IPS-15b (cell line): ENCODE results near the gene ZNRF3.

Source experiments
- H3K27me3 ChIP-seq: one replicate; pipeline ENCODE4 v1.6.1; 2013; ENCODE audit warnings: low read length; ENCODE audit not compliant: control insufficient read depth, insufficient read depth
- H3K36me3 ChIP-seq: one replicate; pipeline ENCODE4 v1.6.1; 2013; ENCODE audit warnings: low read length; ENCODE audit not compliant: control insufficient read depth, insufficient read depth
- H3K4me1 ChIP-seq: one replicate; pipeline ENCODE4 v1.6.1; 2013; ENCODE audit warnings: mild to moderate bottlenecking, low read length; ENCODE audit not compliant: control insufficient read depth, insufficient read depth
- H3K4me3 ChIP-seq: one replicate; pipeline ENCODE4 v1.5.1; 2013; ENCODE audit warnings: low read depth, low read length
- H3K9ac ChIP-seq: one replicate; pipeline ENCODE4 v1.6.1; 2013; ENCODE audit warnings: low read depth, mild to moderate bottlenecking, low read length
- H3K9me3 ChIP-seq: one replicate; pipeline ENCODE4 v1.6.1; 2013; ENCODE audit warnings: mild to moderate bottlenecking, low read length; ENCODE audit not compliant: control insufficient read depth, insufficient read depth

ZNRF3 gene

GRCh38 chr22:29040385-29041275, 157.3 kb downstream of the ZNRF3 start:
- no peaks in the 10 kb centered on the region for H3K9me3 ChIP-seq
- H3K4me3 ChIP-seq: no peak overlapping the region
- H3K4me1 ChIP-seq: peaks cover 3% of the 10 kb centered on the region
- H3K9ac ChIP-seq: no peak overlapping the region
- no peaks in the 10 kb centered on the region for H3K27me3 ChIP-seq
- peaks cover 7% of the 10 kb centered on the region for H3K36me3 ChIP-seq

DNA sequence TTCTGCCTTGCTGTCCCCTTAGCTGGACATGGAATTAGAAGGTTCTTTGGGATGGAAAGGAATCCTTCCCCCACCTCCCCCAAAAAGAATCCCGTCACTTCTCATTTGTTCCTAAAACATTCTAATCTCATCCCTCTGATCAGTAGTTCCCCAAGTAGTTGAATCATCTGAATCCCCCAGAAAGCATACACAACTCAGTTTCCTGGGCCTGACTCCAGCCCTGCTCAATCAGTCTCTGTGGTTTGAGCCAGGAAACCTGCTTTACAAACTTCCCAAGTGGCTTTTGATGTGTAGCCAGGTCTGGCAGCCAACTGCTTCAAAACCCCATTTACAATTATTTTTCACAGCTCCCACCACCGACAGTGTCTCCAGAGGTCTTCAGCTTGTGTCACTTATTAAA, 158.0 kb downstream of the ZNRF3 start:
- H3K9me3 ChIP-seq: no peaks in the 10 kb centered on the region
- H3K4me3 ChIP-seq: no peak overlapping the region
- no peak overlapping the region for H3K9ac ChIP-seq
- no peaks in the 10 kb centered on the region for H3K27me3 ChIP-seq
- peaks cover 7% of the 10 kb centered on the region for H3K36me3 ChIP-seq
- H3K4me1 ChIP-seq: peaks cover 3% of the 10 kb centered on the region

GRCh38 chr22:29043906-29044575, 160.7 kb downstream of the ZNRF3 start:
- Histone ChIP-seq H3K4me3 (no peak overlapping the region), H3K4me1 (peaks cover 3% of the 10 kb centered on the region), H3K9me3 (no peaks in the 10 kb centered on the region), H3K9ac (no peak overlapping the region), H3K27me3 (no peaks in the 10 kb centered on the region), H3K36me3 (peaks cover 20% of the 10 kb centered on the region)

DNA sequence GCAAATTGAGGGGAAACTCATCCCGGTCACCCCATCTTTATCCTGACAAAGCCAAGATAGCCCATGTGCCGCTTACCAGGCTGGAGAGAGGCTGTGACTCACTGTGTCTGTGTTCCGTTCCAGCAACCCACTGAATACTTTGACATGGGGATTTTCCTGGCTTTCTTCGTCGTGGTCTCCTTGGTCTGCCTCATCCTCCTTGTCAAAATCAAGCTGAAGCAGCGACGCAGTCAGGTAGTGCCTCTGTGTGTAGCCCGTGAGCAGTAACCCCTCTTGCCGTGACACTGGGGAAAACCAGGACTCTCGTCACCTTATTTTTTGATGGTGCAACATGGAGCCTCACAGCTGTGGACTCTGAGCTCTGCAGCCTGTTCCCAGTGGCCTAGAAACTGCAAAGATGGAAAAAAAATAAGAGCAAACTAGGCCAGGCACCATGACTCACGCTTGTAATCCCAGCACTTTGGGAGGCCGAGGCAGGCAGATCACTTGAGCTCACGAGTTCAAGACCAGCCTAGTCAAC, 161.3 kb downstream of the ZNRF3 start:
- Histone ChIP-seq H3K4me3 (no peak overlapping the region), H3K9ac (no peak overlapping the region), H3K27me3 (no peaks in the 10 kb centered on the region), H3K36me3 (peaks cover 27% of the 10 kb centered on the region), H3K4me1 (peaks cover 3% of the 10 kb centered on the region), H3K9me3 (no peaks in the 10 kb centered on the region)

GRCh38 chr22:29048822-29049654, 165.7 kb downstream of the ZNRF3 start:
- H3K4me3 ChIP-seq: no peak overlapping the region
- H3K4me1 ChIP-seq: peaks cover 10% of the 10 kb centered on the region
- no peaks in the 10 kb centered on the region for H3K27me3 ChIP-seq
- H3K36me3 ChIP-seq: peaks cover 44% of the 10 kb centered on the region
- H3K9ac ChIP-seq: no peak overlapping the region
- no peaks in the 10 kb centered on the region for H3K9me3 ChIP-seq

DNA sequence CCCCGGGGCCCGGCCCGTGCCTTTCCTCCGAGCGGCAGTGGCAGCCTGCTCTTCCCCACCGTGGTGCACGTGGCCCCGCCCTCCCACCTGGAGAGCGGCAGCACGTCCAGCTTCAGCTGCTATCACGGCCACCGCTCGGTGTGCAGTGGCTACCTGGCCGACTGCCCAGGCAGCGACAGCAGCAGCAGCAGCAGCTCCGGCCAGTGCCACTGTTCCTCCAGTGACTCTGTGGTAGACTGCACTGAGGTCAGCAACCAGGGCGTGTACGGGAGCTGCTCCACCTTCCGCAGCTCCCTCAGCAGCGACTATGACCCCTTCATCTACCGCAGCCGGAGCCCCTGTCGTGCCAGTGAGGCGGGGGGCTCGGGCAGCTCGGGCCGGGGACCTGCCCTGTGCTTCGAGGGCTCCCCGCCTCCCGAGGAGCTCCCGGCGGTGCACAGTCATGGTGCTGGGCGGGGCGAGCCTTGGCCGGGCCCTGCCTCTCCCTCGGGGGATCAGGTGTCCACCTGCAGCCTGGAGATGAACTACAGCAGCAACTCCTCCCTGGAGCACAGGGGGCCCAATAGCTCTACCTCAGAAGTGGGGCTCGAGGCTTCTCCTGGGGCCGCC, 166.4 kb downstream of the ZNRF3 start:
- H3K9ac ChIP-seq: no peak overlapping the region
- peaks cover 39% of the 10 kb centered on the region for H3K36me3 ChIP-seq
- no peaks in the 10 kb centered on the region for H3K9me3 ChIP-seq
- peaks cover 18% of the 10 kb centered on the region for H3K4me1 ChIP-seq
- H3K27me3 ChIP-seq: no peaks in the 10 kb centered on the region
- H3K4me3 ChIP-seq: no peak overlapping the region

DNA sequence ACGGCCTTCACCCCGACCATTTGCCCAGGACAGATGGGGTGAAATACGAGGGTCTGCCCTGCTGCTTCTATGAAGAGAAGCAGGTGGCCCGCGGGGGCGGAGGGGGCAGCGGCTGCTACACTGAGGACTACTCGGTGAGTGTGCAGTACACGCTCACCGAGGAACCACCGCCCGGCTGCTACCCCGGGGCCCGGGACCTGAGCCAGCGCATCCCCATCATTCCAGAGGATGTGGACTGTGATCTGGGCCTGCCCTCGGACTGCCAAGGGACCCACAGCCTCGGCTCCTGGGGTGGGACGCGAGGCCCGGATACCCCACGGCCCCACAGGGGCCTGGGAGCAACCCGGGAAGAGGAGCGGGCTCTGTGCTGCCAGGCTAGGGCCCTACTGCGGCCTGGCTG, 167.1 kb downstream of the ZNRF3 start:
- no peaks in the 10 kb centered on the region for H3K27me3 ChIP-seq
- peaks cover 22% of the 10 kb centered on the region for H3K4me1 ChIP-seq
- no peak overlapping the region for H3K4me3 ChIP-seq
- H3K9me3 ChIP-seq: no peaks in the 10 kb centered on the region
- H3K9ac ChIP-seq: no peak overlapping the region
- H3K36me3 ChIP-seq: peaks cover 36% of the 10 kb centered on the region

DNA sequence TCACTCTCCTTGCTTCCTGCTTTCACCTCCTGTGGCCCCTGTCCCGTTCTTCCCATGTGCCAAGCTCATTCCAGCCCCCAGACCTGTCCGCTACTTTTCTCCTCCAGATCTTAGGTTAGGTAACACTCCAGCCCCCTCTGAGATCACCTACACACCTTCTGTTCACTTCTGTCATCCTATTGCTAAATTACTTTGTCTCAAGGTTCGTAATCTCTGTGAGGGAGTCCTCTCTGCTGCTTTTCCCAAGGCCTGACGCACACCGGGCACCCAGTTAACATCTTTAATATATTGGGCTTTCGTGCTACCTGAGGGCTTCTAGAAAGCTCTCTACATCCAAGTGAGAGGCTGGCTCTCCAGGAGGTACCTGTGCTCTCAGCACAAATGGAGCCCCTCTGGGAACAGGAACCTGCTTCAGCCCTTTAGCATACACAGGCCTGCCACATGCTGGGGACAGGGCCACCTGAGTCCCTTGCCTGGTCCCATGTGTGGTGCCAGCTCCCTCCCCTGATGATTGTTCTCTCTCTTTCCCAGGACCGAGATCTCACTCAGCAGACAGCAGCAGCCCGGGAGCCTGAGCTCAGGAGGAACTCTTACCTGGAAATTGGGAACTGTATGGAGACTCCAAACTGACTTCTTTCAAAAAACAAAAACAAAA, 169.8 kb downstream of the ZNRF3 start:
- Histone ChIP-seq H3K4me3 (no peak overlapping the region), H3K9ac (no peak overlapping the region), H3K4me1 (peaks cover 32% of the 10 kb centered on the region), H3K36me3 (peaks cover 31% of the 10 kb centered on the region), H3K27me3 (no peaks in the 10 kb centered on the region), H3K9me3 (no peaks in the 10 kb centered on the region)

DNA sequence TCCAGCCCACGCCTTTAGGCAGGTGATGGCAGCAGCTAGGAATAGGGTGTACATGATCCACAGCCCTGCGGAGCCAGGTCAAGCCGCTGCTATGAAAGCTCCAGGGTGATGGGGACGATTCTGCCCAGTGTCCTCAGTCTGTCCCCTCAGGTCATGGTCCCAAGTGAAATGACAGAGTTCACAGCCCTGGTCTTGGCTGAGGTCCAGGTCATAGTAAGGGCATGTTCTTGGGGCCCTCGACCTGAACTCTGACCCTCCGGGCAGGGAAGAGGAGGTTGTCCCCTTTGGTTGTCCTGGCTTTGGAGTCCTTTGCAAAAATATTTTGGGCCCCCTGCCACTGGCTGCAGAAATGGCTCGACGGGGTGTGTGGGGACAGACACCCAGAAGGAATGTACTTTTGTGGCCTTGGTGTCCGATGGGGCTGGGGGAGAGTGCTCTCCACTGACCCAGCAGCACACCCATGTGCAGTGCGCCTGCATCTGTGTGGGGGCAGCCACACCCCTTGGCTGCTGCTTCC, 170.9 kb downstream of the ZNRF3 start:
- Histone ChIP-seq H3K9me3 (no peaks in the 10 kb centered on the region), H3K9ac (peak overlapping the region; percentile 37), H3K4me3 (no peak overlapping the region), H3K27me3 (no peaks in the 10 kb centered on the region), H3K36me3 (peaks cover 21% of the 10 kb centered on the region), H3K4me1 (peaks cover 32% of the 10 kb centered on the region)

DNA sequence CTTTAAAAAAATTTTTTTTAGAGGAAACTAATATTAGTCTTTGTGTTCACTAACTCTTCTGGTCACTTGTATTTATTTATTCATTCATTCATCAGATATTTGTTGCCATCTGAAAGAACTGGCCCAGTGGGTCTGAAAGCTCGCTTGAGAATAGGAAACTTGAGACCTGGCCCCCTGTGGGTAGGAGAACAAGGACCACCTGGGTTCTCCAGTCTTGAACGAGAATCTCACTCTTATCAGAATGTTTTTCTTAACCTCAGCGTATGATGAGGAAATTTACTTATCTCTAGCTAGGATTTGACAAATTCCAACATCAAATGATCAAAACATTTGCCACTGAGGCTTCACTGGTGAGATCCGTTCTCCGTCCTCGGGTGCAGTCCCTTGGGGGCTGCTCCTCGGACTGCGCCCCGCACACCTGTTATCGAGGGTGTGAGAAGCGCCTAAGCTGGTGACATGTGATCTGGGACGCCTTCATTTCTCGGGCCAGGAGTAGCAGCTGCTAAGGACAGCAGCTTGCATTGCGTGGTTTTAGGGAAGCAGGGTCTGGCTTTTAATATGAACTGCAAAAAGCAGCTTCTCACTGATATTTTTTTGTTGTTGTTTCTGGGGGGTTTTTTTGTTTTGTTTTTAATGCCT, 171.9 kb downstream of the ZNRF3 start:
- H3K27me3 ChIP-seq: no peaks in the 10 kb centered on the region
- peaks cover 11% of the 10 kb centered on the region for H3K36me3 ChIP-seq
- no peaks in the 10 kb centered on the region for H3K9me3 ChIP-seq
- H3K9ac ChIP-seq: no peak overlapping the region
- H3K4me3 ChIP-seq: peak overlapping the region; percentile 5
- peaks cover 32% of the 10 kb centered on the region for H3K4me1 ChIP-seq
